CD8-positive, alpha-beta memory T cell (primary cell): ENCODE measurements around the gene CTSA. TPM values are rescaled to one million over a fixed set of nuclear protein-coding genes. Genes with fewer than 3 reads are reported as not detected.

ENCODE experiments used
- CTCF ChIA-PET: fragments of 350-600 bp; sonication (Branson Sonifier 250); formaldehyde crosslinking; loops from one replicate; lab custom pipeline; 2021; ENCODE audit warnings: antibody characterized with exemption; lab: Charles Lee
- POLR2A ChIA-PET: fragments of 350-600 bp; sonication (Branson Sonifier 250); formaldehyde crosslinking; loops from one replicate; lab custom pipeline; 2021; ENCODE audit warnings: antibody characterized with exemption; lab: Charles Lee
- DNase-seq, 5 donors: peaks; one replicate each; pipeline versions ENCODE4 v3.0.0 to v3.0.0-alpha.2; 2020 to 2022; ENCODE audit warnings: mixed read lengths in 1 of 5
- H3K27ac ChIP-seq: one replicate; pipeline ENCODE4 v1.7.0; 2013; ENCODE audit warnings: low read depth, mild to moderate bottlenecking, low read length, moderate library complexity
- H3K27me3 ChIP-seq: 2 replicates; pipeline ENCODE4 v1.7.0; 2013; ENCODE audit warnings: low read length, mild to moderate bottlenecking; ENCODE audit not compliant: insufficient read depth, poor library complexity, severe bottlenecking
- H3K36me3 ChIP-seq: 2 replicates; pipeline ENCODE4 v1.7.0; 2013; ENCODE audit warnings: mild to moderate bottlenecking, low read length, moderate library complexity; ENCODE audit not compliant: insufficient read depth
- H3K4me1 ChIP-seq: 2 replicates; pipeline ENCODE4 v1.7.0; 2013; ENCODE audit warnings: mild to moderate bottlenecking, low read length, moderate library complexity; ENCODE audit not compliant: insufficient read depth
- H3K4me3 ChIP-seq: 2 replicates; pipeline ENCODE4 v1.7.0; 2013; ENCODE audit warnings: mild to moderate bottlenecking, low read length
- H3K9me3 ChIP-seq: 2 replicates; pipeline ENCODE4 v1.7.0; 2013; ENCODE audit warnings: mild to moderate bottlenecking, low read length
- H3K27ac Mint-ChIP-seq, 8 donors: one replicate each; pipeline ENCODE4 v1.8.0; 2020 to 2021; ENCODE audit warnings: mixed read lengths in 8 of 8, mild to moderate bottlenecking in 6 of 8, inconsistent platforms in 3 of 8, moderate library complexity in 3 of 8
- H3K27me3 Mint-ChIP-seq, 2 donors: one replicate each; pipeline ENCODE4 v1.8.0; 2020 to 2021; ENCODE audit warnings: mixed read lengths in 2 of 2, mild to moderate bottlenecking in 1 of 2, moderate library complexity in 1 of 2
- H3K36me3 Mint-ChIP-seq, 3 donors: one replicate each; pipeline ENCODE4 v1.8.0; 2020 to 2021; ENCODE audit warnings: mixed read lengths in 3 of 3, inconsistent platforms in 1 of 3, mild to moderate bottlenecking in 1 of 3
- H3K4me1 Mint-ChIP-seq, 3 donors: one replicate each; pipeline ENCODE4 v1.8.0; 2020 to 2021; ENCODE audit warnings: mixed read lengths in 3 of 3, inconsistent platforms in 1 of 3, mild to moderate bottlenecking in 1 of 3
- H3K4me3 Mint-ChIP-seq, 7 donors: one replicate each; pipeline ENCODE4 v1.8.0; 2020 to 2021; ENCODE audit warnings: mixed read lengths in 7 of 7, mild to moderate bottlenecking in 6 of 7, moderate library complexity in 4 of 7, inconsistent platforms in 2 of 7
- H3K9me3 Mint-ChIP-seq, 5 donors: one replicate each; pipeline ENCODE4 v1.8.0; 2020 to 2022; ENCODE audit warnings: mixed read lengths in 5 of 5, mild to moderate bottlenecking in 3 of 5, moderate library complexity in 2 of 5, inconsistent platforms in 1 of 5
- polyA plus RNA-seq: library from polyadenylated mRNA; unstranded; fragments of 300-500 nt; fragmentation: Illumina TruSeq; gene quantifications from one replicate; pipeline ENCODE4 v1.2.3, GENCODE V29; 2021
- total RNA-seq, 2 experiments: library from RNA; stranded (reverse); gene quantifications; one replicate each; pipeline ENCODE4 v1.2.3, GENCODE V29; 2021

The CTSA gene
- total and polyA plus RNA-seq, 3 experiments from 2014 or later = 81.1 to 219 (median 82.1) TPM

DNA sequence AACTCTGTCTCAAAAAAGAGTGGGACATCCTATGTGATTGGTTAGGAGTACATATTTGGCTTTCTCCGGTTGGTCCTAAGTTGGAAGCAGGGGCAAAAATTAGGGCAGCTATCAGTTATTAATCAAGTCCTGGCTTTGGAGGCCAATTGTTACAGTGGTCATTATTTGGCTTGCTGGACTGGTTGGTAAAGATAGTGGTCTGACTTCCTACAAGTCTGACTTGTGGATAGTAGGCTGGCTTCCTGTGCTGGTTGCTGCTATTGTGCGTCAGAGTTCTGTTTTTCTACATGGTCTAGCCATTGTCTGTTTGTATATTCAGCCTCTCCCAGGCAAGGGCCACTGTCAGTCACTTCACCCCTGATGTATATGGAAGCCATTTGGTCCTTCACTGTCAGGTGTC is 40.9 kb upstream of the CTSA start:
- no peaks in the 10 kb centered on the region for H3K9me3 Mint-ChIP-seq
- ChIA-PET CTCF (no interaction called here), POLR2A (no interaction called here)
- H3K4me3 ChIP-seq = no peak overlapping the region
- no peak for DNase-seq
- H3K36me3 ChIP-seq = peaks cover 25% of the 10 kb centered on the region
- peak overlapping the region in 2 of 8 donors; percentile 40 to 67 for H3K27ac Mint-ChIP-seq
- no peak overlapping the region for H3K4me3 Mint-ChIP-seq
- H3K4me1 ChIP-seq = peaks cover 6% of the 10 kb centered on the region
- H3K27ac ChIP-seq = no peak overlapping the region
- peaks cover 17 to 38% (median 21%) of the 10 kb centered on the region in 3 donors for H3K4me1 Mint-ChIP-seq
- H3K27me3 ChIP-seq = no peaks in the 10 kb centered on the region
- no peaks in the 10 kb centered on the region for H3K27me3 Mint-ChIP-seq
- H3K9me3 ChIP-seq = no peaks in the 10 kb centered on the region
- H3K36me3 Mint-ChIP-seq = peaks cover 7 to 74% (median 11%) of the 10 kb centered on the region in 3 donors

DNA sequence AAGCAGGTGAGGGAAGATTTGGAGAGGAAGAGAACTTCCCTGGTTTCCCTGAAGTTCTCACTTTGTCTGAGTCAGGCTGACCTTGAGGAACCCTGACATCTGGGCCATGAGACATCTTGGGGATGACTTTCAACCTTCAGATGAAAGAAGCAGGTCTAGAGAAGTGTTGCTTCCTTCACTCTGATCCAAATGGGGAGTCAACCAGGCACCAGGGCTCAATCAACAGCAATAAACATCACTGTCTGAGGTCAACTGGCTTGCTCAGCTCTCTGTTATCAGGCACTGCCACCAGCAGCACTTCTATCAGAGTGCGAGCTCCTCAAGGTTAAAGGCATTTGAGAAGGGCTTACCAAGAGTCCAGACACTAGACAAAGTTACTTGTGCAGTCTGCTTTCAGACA is 40.2 kb upstream of the CTSA start:
- H3K27me3 Mint-ChIP-seq = no peaks in the 10 kb centered on the region
- ChIA-PET CTCF (no interaction called here), POLR2A (no interaction called here)
- no peak overlapping the region for H3K4me3 ChIP-seq
- H3K4me1 Mint-ChIP-seq = peaks cover 20 to 45% (median 28%) of the 10 kb centered on the region in 3 donors
- H3K27ac ChIP-seq = no peak overlapping the region
- DNase-seq = no peak
- no peaks in the 10 kb centered on the region for H3K9me3 ChIP-seq
- no peaks in the 10 kb centered on the region for H3K9me3 Mint-ChIP-seq
- H3K27me3 ChIP-seq = no peaks in the 10 kb centered on the region
- peak overlapping the region in 1 of 8 donors; percentile 67 for H3K27ac Mint-ChIP-seq
- peaks cover 9% of the 10 kb centered on the region for H3K4me1 ChIP-seq
- no peak overlapping the region for H3K4me3 Mint-ChIP-seq
- H3K36me3 ChIP-seq = peaks cover 24% of the 10 kb centered on the region
- H3K36me3 Mint-ChIP-seq = peaks cover 7 to 69% (median 11%) of the 10 kb centered on the region in 3 donors

DNA sequence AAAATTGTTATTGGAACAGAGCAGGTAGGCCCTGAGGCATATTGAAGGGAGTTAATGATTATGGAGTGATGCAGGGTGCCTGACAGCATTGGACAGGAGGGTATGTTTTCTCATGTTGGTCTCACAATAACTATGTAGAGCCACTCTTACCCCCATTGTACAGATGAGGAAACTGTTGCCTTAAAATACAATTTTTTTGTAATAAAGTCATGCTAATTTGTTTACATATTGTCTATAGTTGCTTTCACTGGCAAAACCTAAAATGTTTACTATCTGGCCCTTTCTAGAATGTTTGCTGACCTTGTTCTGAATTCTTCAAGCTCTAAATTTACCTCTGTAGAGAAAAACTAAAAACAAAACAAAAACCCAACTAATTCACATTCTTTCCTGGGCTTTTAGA is 39.6 kb upstream of the CTSA start:
- DNase-seq = no peak
- POLR2A ChIA-PET = no interaction called here
- Histone ChIP-seq H3K27ac (no peak overlapping the region), H3K4me1 (peaks cover 15% of the 10 kb centered on the region), H3K36me3 (peaks cover 18% of the 10 kb centered on the region), H3K4me3 (no peak overlapping the region), H3K9me3 (no peaks in the 10 kb centered on the region), H3K27me3 (no peaks in the 10 kb centered on the region)
- peaks cover 23 to 50% (median 34%) of the 10 kb centered on the region in 3 donors for H3K4me1 Mint-ChIP-seq
- CTCF ChIA-PET = no interaction called here
- H3K27me3 Mint-ChIP-seq = no peaks in the 10 kb centered on the region
- peak overlapping the region in 1 of 7 donors; percentile 42 for H3K4me3 Mint-ChIP-seq
- no peaks in the 10 kb centered on the region for H3K9me3 Mint-ChIP-seq
- H3K36me3 Mint-ChIP-seq = peaks cover 7 to 64% (median 11%) of the 10 kb centered on the region in 3 donors
- H3K27ac Mint-ChIP-seq = no peak overlapping the region

DNA sequence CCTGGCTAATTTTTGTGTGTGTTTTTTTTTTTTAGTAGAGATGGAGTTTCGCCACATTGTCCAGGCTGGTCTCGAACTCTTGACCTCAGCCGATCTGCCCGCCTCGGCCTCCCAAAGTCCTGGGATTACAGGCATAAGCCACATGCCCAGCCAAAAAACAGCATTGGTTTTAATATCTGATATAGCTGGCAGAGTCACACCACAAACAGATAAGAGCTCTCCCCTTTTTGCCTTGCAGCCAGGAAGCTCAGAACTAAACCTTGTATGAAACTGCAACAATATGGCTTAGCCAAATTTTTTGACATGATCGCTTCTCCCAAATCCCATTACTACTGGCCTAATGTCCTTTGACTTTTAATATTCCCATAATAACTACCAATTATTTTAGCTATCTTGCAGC is 38.8 kb upstream of the CTSA start:
- Mint-ChIP-seq H3K4me3 (no peak overlapping the region), H3K4me1 (peaks cover 29 to 59% (median 42%) of the 10 kb centered on the region in 3 donors), H3K9me3 (no peaks in the 10 kb centered on the region), H3K36me3 (peaks cover 7 to 66% (median 11%) of the 10 kb centered on the region in 3 donors), H3K27me3 (no peaks in the 10 kb centered on the region), H3K27ac (no peak overlapping the region)
- Histone ChIP-seq H3K36me3 (peaks cover 16% of the 10 kb centered on the region), H3K27me3 (no peaks in the 10 kb centered on the region), H3K9me3 (no peaks in the 10 kb centered on the region), H3K4me1 (peaks cover 18% of the 10 kb centered on the region), H3K4me3 (no peak overlapping the region), H3K27ac (no peak overlapping the region)
- ChIA-PET CTCF (interaction anchor here (1.1 to 1.3 kb wide), 2 partner anchors 9 to 28 kb away, joined by 3 read pairs; partner anchors contain the start of gene ZSWIM1), POLR2A (no interaction called here)
- DNase-seq = no peak

DNA sequence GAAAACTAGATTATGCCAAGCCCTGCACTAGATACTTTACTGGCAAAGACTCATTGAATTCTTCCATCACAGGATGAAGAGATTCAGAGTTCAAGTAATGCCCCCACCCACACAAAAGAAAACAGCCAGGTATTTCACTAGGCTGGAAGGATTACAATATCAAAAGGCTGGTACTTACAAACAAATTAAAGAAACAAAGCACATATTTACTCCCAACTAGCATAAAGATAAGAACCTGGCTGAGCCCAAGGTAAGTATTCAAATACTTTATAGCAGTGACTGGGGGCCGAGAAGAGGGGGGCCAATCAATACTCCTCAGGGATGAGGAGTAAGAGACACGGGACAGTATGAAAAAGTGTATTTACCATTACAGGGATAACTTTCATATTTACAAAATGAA is 37.7 kb upstream of the CTSA start:
- H3K4me3 Mint-ChIP-seq = peak overlapping the region in 2 of 7 donors; percentile 12 to 74
- CTCF ChIA-PET = interaction anchor here (1.0 to 1.3 kb wide), 2 partner anchors 10 to 38 kb away, joined by 3 read pairs; partner anchors contain the start of gene CTSA
- DNase-seq = no peak
- no peaks in the 10 kb centered on the region for H3K9me3 Mint-ChIP-seq
- Histone ChIP-seq H3K27ac (no peak overlapping the region), H3K4me1 (peaks cover 25% of the 10 kb centered on the region), H3K4me3 (no peak overlapping the region), H3K36me3 (peaks cover 13% of the 10 kb centered on the region), H3K9me3 (no peaks in the 10 kb centered on the region), H3K27me3 (no peaks in the 10 kb centered on the region)
- POLR2A ChIA-PET = no interaction called here
- H3K27ac Mint-ChIP-seq = peak overlapping the region in 3 of 8 donors; percentile 33 to 89 (median 37)
- no peaks in the 10 kb centered on the region for H3K27me3 Mint-ChIP-seq
- peaks cover 38 to 70% (median 54%) of the 10 kb centered on the region in 3 donors for H3K4me1 Mint-ChIP-seq
- peaks cover 7 to 63% (median 11%) of the 10 kb centered on the region in 3 donors for H3K36me3 Mint-ChIP-seq

DNA sequence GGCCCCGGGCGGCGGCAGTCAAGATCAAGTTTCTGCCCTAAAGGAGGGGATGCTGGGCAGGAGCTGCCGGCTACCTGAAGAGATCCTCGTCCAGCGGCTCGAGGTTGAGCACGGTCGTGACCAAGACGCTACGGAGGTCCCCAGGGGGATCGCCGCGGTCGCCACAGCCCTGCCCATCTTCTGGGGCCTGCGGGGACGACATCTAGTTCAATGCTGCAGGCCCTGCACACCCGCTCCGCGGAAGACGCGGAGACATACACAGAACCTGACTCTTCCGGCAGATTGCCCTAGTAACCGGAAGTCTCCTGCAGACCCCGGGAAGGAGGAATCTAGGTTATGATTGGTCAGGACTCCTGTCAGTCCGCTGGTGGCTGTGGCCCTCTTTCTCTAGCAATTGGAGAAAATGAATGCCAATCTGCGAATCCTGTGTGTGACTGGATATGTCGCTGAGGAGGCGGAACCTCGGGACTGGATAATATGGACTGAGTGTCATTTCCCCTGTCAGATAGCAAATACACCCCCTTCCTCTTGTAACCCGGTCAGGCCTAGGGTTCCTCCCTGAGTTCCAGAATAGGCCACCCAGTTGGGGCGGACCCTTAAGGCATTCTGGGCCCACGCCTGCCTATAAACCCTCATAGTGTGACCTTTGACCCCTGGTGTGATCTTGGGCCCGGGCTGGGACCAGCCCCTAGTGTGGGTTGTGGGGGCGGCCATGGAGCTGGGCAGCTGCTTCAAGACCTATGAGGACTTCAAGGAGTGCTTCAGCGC is 33.8 kb upstream of the CTSA start, which contains the start of the genes ACOT8 and ZSWIM3:
TSS of gene ACOT8 (minus strand) at position 279 of the 768 bp plus-strand sequence. CDS start at position 202, 77 bp downstream.
TSS of gene ZSWIM3 (plus strand) at position 501 of the 768 bp plus-strand sequence. CDS start at position 713, 212 bp downstream.
- peaks cover 0 to 38% (median 10%) of the 10 kb centered on the region in 3 donors for H3K36me3 Mint-ChIP-seq
- peaks cover 0 to 2% of the 10 kb centered on the region in 2 donors for H3K27me3 Mint-ChIP-seq
- POLR2A ChIA-PET = interaction anchor here (0.6 to 2.9 kb wide), 7 partner anchors 23 to 77 kb away, joined by 3 to 29 read pairs (median 5); partner anchors contain the start of genes PCIF1 and ZSWIM1

DNA sequence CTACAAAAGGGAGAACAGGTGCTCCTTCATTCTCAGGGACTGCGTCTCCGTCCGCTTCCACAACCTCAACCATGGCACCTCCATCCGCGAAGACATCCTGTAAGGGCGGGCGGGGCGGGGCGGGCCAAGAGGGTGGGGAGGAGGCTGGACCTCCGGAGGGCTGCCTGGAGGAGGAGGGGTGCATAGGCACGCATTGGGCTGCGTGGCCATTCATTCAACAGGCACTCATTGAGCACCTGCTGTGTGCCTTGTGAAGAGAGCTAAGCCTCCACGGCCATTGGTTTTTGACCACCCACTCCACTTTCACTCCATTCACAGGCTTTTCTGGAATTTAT is 33.3 kb upstream of the CTSA start:
- POLR2A ChIA-PET = interaction anchor here (0.6 to 2.9 kb wide), 4 partner anchors 23 to 76 kb away, joined by 4 to 29 read pairs (median 6); partner anchors contain the start of gene PCIF1
- no peaks in the 10 kb centered on the region for H3K27me3 ChIP-seq
- peak overlapping the region; percentile 87 to 98 (median 98) for H3K27ac Mint-ChIP-seq
- H3K27ac ChIP-seq = peak overlapping the region; percentile 93
- peaks cover 41 to 79% (median 71%) of the 10 kb centered on the region in 3 donors for H3K4me1 Mint-ChIP-seq
- H3K27me3 Mint-ChIP-seq = peaks cover 0 to 2% of the 10 kb centered on the region in 2 donors
- no peaks in the 10 kb centered on the region for H3K9me3 ChIP-seq
- H3K9me3 Mint-ChIP-seq = no peaks in the 10 kb centered on the region
- CTCF ChIA-PET = interaction anchor here (1.2 kb wide), 1 partner anchor 24 kb away, joined by 3 read pairs; no protein-coding TSS in a partner anchor
- peaks cover 6% of the 10 kb centered on the region for H3K36me3 ChIP-seq
- no peak for DNase-seq
- peaks cover 30% of the 10 kb centered on the region for H3K4me1 ChIP-seq
- peaks cover 0 to 34% (median 8%) of the 10 kb centered on the region in 3 donors for H3K36me3 Mint-ChIP-seq
- H3K4me3 ChIP-seq = peak overlapping the region; percentile 91
- peak overlapping the region; percentile 89 to 99 (median 96) for H3K4me3 Mint-ChIP-seq

More for the DNA sequence above, 33.8 kb upstream of the CTSA start, which contains the start of the genes ACOT8 and ZSWIM3:
- Mint-ChIP-seq H3K9me3 (no peaks in the 10 kb centered on the region), H3K4me1 (peaks cover 41 to 79% (median 71%) of the 10 kb centered on the region in 3 donors), H3K27ac (peak within 1 kb of the TSS; percentile 87 to 98 (median 98)), H3K4me3 (peak within 1 kb of the TSS; percentile 89 to 99 (median 96))
- Histone ChIP-seq H3K27me3 (no peaks in the 10 kb centered on the region), H3K9me3 (no peaks in the 10 kb centered on the region), H3K27ac (peak within 1 kb of the TSS; percentile 93), H3K36me3 (peaks cover 6% of the 10 kb centered on the region), H3K4me3 (peak within 1 kb of the TSS; percentile 91), H3K4me1 (peaks cover 30% of the 10 kb centered on the region)
- DNase-seq = peak; percentile 84 to 98 (median 97)
- CTCF ChIA-PET = interaction anchor here (0.6 to 2.0 kb wide), 3 partner anchors 8 to 25 kb away, joined by 3 to 8 read pairs (median 4); partner anchors contain the start of gene ZSWIM1
